ENCODE data around the gene TUBGCP6.

DNA sequence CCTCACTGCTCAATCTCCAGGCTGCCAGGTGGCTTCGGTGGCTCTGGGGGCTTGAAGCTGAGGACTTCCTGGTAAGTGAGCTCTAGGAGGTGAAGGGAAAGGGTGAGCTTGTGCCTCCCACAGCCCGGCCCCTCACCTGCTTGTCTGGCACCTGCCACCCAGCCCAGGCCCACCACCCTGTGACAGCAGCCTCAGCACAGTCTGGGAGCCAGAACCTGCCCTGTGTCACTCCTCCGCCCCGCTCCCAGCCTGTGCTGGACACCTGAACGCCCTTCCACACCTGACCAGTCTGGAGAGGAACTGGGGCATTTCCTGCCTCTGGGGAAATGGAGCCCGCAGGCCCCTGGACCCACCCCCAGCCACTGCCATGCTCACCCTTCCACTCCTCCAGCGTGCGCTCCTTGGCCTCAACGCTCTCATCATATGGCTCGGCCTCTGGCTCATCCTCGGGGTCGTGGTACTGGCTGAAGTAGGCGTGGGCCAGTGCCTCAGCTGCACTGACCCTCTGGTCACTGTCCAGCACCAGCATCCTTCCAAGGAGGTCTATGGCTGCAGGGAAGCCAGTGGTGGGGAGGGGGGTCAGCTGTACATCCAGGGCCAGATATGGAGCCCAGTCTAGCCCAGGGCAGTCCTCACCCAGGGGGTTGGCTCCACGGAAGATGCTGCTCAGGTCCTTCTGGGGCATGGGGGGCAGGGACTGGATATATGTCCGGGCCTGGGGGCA lies 20.3 kb upstream of the TUBGCP6 start:
- TF ChIP-seq, protein P1, sequence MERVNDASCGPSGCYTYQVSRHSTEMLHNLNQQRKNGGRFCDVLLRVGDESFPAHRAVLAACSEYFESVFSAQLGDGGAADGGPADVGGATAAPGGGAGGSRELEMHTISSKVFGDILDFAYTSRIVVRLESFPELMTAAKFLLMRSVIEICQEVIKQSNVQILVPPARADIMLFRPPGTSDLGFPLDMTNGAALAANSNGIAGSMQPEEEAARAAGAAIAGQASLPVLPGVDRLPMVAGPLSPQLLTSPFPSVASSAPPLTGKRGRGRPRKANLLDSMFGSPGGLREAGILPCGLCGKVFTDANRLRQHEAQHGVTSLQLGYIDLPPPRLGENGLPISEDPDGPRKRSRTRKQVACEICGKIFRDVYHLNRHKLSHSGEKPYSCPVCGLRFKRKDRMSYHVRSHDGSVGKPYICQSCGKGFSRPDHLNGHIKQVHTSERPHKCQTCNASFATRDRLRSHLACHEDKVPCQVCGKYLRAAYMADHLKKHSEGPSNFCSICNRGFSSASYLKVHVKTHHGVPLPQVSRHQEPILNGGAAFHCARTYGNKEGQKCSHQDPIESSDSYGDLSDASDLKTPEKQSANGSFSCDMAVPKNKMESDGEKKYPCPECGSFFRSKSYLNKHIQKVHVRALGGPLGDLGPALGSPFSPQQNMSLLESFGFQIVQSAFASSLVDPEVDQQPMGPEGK (CRISPR knock-in tag; IDR thresholded peaks at IDR 0.05; ENCODE audit: borderline replicate concordance) = no peak
- TF ChIP-seq, protein P2, sequence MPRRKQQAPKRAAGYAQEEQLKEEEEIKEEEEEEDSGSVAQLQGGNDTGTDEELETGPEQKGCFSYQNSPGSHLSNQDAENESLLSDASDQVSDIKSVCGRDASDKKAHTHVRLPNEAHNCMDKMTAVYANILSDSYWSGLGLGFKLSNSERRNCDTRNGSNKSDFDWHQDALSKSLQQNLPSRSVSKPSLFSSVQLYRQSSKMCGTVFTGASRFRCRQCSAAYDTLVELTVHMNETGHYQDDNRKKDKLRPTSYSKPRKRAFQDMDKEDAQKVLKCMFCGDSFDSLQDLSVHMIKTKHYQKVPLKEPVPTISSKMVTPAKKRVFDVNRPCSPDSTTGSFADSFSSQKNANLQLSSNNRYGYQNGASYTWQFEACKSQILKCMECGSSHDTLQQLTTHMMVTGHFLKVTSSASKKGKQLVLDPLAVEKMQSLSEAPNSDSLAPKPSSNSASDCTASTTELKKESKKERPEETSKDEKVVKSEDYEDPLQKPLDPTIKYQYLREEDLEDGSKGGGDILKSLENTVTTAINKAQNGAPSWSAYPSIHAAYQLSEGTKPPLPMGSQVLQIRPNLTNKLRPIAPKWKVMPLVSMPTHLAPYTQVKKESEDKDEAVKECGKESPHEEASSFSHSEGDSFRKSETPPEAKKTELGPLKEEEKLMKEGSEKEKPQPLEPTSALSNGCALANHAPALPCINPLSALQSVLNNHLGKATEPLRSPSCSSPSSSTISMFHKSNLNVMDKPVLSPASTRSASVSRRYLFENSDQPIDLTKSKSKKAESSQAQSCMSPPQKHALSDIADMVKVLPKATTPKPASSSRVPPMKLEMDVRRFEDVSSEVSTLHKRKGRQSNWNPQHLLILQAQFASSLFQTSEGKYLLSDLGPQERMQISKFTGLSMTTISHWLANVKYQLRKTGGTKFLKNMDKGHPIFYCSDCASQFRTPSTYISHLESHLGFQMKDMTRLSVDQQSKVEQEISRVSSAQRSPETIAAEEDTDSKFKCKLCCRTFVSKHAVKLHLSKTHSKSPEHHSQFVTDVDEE (CRISPR knock-in tag; IDR thresholded peaks at IDR 0.05) = no peak
- TF ChIP-seq ZNF565 (CRISPR knock-in tag; conservative IDR thresholded peaks at IDR 0.05; ENCODE audit: low read depth) = no peak
- TF ChIP-seq TCF4 (CRISPR knock-in tag; IDR thresholded peaks at IDR 0.05; ENCODE audit: borderline replicate concordance) = no peak
- TF ChIP-seq, protein P3, sequence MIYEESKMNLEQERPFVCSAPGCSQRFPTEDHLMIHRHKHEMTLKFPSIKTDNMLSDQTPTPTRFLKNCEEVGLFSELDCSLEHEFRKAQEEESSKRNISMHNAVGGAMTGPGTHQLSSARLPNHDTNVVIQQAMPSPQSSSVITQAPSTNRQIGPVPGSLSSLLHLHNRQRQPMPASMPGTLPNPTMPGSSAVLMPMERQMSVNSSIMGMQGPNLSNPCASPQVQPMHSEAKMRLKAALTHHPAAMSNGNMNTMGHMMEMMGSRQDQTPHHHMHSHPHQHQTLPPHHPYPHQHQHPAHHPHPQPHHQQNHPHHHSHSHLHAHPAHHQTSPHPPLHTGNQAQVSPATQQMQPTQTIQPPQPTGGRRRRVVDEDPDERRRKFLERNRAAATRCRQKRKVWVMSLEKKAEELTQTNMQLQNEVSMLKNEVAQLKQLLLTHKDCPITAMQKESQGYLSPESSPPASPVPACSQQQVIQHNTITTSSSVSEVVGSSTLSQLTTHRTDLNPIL (CRISPR knock-in tag; IDR thresholded peaks at IDR 0.05; ENCODE audit: low read depth) = no peak
- TF ChIP-seq OSR1 (CRISPR knock-in tag; IDR thresholded peaks at IDR 0.05) = no peak
- no peak for TF ChIP-seq ZNF70 (CRISPR knock-in tag; IDR thresholded peaks at IDR 0.05)
- TF ChIP-seq ZNF8 (CRISPR knock-in tag; IDR thresholded peaks at IDR 0.05) = no peak

Measured in SK-N-SH treated with all-trans-retinoic acid at 6 μM for 48 hours (cell line).